HG03196 (cell line): ENCODE measurements around the gene CFAP74.

ENCODE experiments used
- ATAC-seq: cut with Tn5 transposase; IDR thresholded peaks from one replicate; pipeline ENCODE4 v1.9.1; 2021; ENCODE audit not compliant: unreplicated experiment

Gene CFAP74

GRCh38 chr1:1972976-1973715, 30.4 kb downstream of the CFAP74 start:
- ATAC-seq: no peak

DNA sequence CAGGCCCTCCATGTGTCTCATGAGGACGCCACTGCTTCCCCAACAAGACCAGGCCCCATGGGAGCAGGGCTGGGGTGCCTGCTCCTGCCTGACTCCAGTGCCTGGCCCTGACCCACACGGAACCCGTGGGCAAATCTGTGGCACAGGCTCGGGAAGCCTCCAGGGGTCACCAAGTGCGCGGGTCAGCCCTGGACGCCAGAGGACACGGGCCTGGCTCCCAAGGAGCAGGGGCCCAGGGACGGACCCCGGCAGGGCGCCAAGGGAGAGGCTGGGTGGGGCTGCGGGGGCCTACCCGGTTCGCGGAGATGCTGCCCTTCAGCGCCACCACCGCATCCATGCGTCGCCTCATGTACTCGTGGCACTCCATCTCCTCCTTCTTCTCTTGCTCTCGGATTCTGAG, 31.9 kb downstream of the CFAP74 start:
- no peak for ATAC-seq

DNA sequence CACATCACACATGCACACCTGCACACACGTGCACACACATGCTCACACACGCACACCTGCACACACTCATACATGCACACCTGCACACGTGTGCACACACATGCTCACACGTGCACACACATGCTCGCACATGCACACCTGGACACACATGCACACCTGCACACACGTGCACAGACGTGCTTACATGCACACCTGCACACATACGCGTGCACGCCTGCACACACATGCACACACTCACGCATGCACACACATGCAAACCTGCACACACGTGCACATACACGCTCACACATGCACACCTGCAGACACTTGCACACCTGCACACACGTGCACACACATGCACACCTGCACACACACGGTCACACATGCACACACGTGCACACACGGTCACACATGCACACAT, 32.6 kb downstream of the CFAP74 start:
- ATAC-seq: no peak

DNA sequence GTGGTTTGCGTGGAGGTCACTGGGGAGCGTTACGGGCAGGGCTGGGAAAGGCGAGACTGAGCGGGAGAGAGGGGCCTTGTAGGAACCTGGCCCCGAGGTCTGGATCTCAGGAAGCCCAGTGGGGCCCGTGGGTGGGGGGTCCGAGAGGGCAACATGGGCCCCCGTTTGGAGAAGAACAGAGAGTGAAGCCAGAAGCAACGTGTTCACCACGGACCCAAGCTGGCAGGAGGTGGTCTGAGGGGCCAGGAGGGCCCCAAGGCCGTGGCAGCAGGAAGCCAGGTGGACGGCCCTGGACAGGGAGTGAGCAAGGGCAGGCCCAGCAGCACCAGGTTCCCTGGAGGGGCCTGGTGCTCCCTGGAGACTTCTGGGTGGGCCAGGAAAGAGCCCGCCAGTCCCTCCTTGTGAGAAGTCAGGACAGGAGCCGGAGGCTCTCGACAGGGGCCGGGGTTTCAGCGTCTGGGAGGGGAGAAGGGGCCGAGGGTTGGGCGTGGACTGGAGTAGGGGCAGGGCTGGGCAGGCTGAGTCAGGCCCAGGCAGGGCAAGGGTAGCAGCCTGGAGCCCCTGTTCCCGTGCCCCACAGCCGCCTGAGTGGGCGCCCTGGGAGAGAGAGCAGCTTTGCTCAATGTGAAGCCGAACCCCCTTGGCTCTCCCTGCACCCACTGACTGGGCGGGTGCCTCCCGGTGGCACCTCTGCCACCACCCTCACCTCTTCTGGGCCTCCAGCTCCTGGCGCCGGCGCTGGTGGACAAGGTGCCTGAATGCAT, 33.5 kb downstream of the CFAP74 start:
- ATAC-seq: no peak

DNA sequence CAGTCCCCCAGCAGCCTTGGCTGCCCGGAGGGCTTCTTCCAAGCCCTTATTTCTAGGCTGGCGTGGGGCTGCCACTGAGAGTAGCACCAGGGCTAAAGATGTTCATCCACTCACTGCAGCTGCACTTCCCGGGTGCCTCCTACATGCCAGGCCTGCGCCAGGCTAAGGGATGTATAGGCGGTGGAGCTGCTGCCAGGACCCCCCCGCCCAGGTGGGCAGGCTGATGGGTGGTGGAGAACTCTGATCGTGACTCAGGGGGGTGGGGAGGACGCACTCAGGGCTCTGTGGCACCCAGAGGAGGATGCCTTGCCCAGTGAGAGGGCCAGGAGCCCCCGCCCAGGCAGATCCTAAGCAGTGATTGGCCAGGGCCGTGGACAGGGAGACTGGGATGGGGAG, 34.1 kb downstream of the CFAP74 start:
- ATAC-seq: no peak

DNA sequence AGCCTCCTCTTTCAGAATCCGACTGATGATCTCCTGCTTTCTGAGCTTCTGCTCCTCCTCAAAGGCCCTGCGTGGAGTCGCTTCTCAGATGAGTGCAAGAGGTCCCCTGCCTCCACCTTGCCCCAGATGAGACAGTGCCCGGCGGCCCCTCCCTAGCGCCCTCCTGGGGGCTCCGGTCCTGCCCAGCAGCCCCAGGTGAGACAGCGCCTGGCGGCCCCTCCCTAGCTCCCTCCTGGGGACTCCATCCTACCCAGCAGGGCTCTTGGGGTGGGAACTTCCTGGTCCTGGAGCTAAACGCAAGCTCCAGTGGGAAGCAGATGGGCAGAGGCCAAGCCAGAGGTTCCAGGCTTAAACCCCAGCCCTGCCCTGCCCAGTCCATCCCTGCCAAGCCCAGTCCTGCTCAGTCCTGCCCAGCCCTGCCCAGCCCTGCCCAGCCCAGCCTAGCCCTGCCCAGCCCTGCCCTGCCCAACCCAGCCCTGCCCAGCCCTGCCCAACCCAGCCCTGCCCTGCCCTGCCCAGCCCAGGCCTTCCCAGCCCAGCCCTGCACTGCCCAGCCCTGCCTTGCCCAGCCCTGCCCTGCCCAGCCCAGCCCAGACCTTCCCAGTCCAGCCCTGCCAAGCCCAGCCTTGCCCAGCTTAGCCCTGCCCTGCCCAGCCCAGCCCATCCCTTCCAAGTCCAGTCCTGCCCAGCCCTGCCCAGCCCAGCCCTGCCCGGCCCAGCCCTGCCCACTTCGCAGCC, 34.6 kb downstream of the CFAP74 start:
- no peak for ATAC-seq

DNA sequence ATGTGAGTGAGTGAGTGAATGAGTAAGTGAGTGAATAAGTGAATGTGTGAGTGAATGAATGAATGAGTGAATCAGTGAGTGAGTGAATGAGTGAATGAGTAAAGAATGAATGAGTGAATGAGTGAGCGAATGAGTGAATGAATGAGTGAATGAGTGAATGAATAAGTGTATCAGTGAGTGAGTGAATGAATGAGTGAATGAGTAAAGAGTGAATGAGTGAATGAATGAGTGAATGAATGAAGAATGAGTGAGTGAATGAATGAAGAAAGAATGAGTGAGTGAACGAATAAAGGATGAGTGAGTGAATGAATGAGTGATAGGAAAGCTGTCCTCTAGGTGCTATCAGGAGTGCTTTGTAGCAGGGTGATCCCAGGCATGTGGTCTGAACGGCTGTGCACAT, 35.7 kb downstream of the CFAP74 start:
- ATAC-seq: no peak

- no peak for ATAC-seq
These were observed 36.4 kb downstream of the CFAP74 start for GRCh38 chr1:1967151-1967550.

DNA sequence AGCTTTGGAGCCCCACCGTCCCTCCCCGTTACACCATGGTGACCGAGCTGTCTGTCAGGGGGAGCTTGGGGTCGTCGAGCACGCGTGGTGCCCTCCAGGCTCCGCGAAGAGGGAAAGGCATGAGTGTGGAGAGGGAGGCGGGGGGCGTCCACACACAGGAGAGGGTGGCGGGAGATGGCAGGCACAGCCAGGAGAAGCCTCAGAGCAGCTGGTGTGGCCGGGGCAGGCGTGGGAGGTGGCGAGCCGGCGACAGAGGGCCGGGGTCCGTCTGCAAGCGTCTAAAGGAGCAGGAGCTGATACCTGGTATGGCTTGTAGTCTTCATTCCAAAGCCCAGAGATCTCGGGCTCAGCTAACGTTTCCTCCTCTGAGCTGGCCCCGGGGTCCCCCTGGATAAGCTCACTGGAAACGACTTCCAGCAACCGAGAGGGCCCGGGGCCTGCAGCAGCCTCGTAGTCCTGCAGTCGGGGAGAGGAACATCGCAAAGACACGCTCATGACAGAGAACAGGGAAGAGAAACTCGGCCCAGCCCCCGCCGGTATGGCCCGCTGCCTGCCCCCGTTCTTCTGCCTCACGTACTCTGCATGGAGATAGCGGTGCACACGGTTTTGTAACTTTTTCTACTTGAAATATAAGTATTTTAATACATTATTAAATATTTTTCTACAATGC, 37.4 kb downstream of the CFAP74 start:
- ATAC-seq: no peak

GRCh38 chr1:1965546-1965945, 38.0 kb downstream of the CFAP74 start:
- no peak for ATAC-seq

GRCh38 chr1:1964811-1965210, 38.8 kb downstream of the CFAP74 start:
- no peak for ATAC-seq

GRCh38 chr1:1963570-1963969, 40.0 kb downstream of the CFAP74 start:
- ATAC-seq: no peak

DNA sequence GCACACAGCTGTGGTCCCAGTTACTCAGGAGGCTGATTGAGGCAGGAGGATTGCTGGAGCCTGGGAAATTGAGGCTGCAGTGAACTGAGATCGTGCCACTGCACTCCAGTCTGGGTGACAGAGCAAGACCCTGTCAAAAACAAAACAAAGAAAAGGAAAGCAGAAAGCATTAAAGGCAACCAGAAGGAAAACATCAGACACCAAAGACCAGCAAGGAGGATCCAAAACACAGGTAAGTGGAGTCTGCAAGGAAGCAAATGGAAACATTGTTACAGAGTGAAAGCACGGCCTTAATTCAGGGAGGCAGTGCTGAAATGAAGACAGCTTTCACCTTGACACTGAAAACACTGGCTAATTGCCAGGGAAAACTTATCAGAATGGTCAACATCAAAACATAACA, 40.8 kb downstream of the CFAP74 start:
- no peak for ATAC-seq

- no peak for ATAC-seq
These were observed 42.9 kb downstream of the CFAP74 start for GRCh38 chr1:1960480-1961196.

- no peak for ATAC-seq
These were observed 43.6 kb downstream of the CFAP74 start for GRCh38 chr1:1959840-1960479.

DNA sequence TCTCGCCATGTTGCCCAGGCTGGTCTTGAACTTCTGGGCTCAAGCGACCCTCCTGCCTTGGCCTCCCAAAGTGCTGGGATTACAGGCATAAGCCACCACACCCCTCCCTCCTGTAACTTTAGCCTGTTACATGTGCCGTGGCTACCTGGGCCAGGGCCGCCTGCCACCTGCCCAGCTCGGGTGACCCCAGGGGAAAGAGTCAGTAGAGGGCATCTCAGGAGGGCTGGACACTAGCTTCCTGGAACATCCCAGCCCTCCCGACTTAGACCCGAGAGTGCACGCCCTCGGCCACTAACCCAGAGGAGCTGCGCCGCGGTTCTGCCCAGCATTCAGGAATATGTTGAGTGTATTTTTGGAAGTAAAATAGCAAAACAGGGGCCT, 44.1 kb downstream of the CFAP74 start:
- no peak for ATAC-seq

DNA sequence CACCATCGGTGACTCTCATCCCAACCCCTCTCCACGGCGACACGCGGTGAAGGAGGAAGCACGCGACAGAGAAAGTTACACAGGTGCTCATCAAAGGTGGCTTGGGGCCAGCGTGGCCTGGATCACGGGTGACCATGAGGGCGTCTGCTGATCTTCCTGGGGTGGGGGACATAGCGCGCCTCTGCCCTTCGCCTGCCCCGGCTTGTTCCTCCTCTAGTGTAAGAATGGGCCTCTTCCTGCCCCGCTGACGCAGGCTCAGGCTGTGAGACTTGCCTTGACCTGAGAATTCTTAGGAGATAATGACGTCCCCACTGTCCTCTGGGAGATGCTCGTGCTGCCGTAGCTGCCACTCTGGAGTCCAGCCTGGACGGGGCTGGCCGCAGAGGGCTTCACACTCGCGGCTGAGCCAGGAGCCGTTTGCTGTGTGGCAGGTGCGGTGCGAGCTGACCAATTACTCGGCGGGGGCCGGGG, 45.5 kb downstream of the CFAP74 start:
- ATAC-seq: no peak

DNA sequence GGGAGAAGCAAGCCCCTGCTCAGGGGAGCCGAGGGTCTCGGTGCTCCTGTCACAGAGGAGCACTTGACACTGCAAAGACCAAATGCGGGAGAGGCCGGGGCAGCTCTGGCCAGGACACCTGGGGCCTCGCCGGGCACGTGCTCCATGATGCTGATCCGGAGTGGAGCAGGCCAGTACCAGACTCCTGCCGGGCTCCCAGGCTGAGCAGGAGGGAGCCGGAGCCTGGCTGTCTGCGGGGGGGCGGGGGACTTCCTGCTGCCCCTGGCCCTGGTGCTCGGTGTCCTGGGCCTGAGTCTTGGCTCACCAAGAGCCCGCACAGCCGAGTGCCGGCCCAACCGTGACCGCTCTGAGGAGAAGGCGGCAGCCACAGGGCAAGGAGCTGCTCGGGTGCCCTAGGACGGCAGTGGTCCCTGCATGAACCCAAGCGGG, 46.0 kb downstream of the CFAP74 start:
- ATAC-seq: no peak

GRCh38 chr1:1956586-1957532, 46.7 kb downstream of the CFAP74 start:
- ATAC-seq: no peak
